Measurements from ENCODE around the gene GYS2.

GYS2 gene

DNA sequence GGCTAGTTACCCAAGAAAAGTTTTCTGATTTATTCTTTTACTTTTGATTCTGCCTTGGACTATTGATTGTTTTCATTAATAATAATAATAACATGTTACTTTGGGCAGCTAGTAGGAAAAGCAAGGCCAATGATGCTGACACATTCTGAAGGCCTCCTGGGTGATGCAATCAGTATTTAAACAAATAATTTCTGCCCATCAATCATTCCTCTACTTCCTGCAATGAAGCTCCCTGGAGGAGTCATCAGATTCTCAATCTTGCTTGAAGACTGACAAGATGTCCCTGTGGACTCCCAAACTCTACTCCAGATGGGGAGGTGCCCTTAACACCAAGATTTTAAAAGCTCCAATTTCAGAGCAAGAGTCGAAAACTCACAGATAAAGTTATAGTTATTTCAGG lies 78.6 kb downstream of the GYS2 start, which contains the start of gene SPX:
TSS of gene SPX (plus strand) at position 244 of the 400 bp plus-strand sequence. CDS start 177 bp downstream, outside the sequence.
- Mint-ChIP-seq H3K9me3 (peaks cover 10% of the 10 kb centered on the region), H3K4me3 (peak within 1 kb of the TSS; percentile 84), H3K27me3 (ENCODE audit: low read depth, poor library complexity) (peaks cover 22% of the 10 kb centered on the region), H3K4me1 (peaks cover 16% of the 10 kb centered on the region), H3K36me3 (ENCODE audit: low read depth) (no peaks in the 10 kb centered on the region), H3K27ac (peak within 1 kb of the TSS; percentile 2)
- TF ChIP-seq, protein P1, sequence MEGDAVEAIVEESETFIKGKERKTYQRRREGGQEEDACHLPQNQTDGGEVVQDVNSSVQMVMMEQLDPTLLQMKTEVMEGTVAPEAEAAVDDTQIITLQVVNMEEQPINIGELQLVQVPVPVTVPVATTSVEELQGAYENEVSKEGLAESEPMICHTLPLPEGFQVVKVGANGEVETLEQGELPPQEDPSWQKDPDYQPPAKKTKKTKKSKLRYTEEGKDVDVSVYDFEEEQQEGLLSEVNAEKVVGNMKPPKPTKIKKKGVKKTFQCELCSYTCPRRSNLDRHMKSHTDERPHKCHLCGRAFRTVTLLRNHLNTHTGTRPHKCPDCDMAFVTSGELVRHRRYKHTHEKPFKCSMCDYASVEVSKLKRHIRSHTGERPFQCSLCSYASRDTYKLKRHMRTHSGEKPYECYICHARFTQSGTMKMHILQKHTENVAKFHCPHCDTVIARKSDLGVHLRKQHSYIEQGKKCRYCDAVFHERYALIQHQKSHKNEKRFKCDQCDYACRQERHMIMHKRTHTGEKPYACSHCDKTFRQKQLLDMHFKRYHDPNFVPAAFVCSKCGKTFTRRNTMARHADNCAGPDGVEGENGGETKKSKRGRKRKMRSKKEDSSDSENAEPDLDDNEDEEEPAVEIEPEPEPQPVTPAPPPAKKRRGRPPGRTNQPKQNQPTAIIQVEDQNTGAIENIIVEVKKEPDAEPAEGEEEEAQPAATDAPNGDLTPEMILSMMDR (IDR thresholded peaks at IDR 0.05): no peak
- no peak for DNase-seq

DNA sequence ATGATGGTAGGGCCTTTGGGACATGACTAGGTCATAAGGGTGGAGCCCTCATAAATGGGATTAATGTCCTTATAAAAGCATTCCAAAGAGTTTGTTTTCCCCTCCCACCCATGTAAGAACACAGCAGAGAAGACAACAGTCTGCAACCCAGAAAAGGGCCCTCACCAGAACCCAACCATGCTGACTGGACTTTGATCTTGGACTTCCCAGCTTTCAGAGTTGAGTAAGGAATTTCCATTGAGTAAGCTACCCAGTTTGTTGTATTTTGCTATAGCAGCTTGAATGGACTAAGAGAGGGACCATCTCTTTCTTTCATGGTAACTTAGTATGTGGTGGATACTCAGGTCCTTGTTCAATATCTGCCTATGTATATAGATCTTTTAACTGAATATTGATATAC lies 81.5 kb downstream of the GYS2 start:
- H3K36me3 Mint-ChIP-seq (ENCODE audit: low read depth): no peaks in the 10 kb centered on the region

DNA sequence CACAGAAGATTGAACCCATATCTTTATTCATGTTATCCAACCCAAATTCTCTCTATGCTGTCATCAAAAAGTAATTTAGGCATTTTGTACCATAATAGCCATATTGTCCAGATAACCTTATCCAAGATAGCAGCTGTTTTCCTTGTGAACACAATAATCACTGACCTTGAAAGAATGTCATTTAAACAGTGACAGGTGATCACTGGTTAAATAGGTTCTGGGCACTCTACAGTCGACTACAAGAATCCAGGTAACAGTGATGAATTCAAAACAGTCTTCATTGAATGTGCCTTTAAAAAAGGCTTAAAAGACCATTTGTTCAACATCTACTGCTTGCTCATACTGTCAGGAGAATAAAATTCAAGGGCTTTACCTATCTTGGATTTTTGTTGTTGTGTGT lies 83.1 kb downstream of the GYS2 start:
- Mint-ChIP-seq H3K4me3 (no peak overlapping the region), H3K27me3 (ENCODE audit: low read depth, poor library complexity) (no peaks in the 10 kb centered on the region), H3K9me3 (peaks cover 10% of the 10 kb centered on the region), H3K27ac (no peak overlapping the region), H3K4me1 (peaks cover 5% of the 10 kb centered on the region), H3K36me3 (ENCODE audit: low read depth) (no peaks in the 10 kb centered on the region)
- DNase-seq: no peak
- TF ChIP-seq, protein P1 (IDR thresholded peaks at IDR 0.05): no peak

More for the DNA sequence above, 81.5 kb downstream of the GYS2 start:
- H3K9me3 Mint-ChIP-seq: peaks cover 10% of the 10 kb centered on the region
- DNase-seq: no peak
- H3K27me3 Mint-ChIP-seq (ENCODE audit: low read depth, poor library complexity): peaks cover 7% of the 10 kb centered on the region
- TF ChIP-seq, protein P1 (IDR thresholded peaks at IDR 0.05): no peak
- H3K4me3 Mint-ChIP-seq: no peak overlapping the region
- H3K27ac Mint-ChIP-seq: no peak overlapping the region
- peaks cover 12% of the 10 kb centered on the region for H3K4me1 Mint-ChIP-seq

DNA sequence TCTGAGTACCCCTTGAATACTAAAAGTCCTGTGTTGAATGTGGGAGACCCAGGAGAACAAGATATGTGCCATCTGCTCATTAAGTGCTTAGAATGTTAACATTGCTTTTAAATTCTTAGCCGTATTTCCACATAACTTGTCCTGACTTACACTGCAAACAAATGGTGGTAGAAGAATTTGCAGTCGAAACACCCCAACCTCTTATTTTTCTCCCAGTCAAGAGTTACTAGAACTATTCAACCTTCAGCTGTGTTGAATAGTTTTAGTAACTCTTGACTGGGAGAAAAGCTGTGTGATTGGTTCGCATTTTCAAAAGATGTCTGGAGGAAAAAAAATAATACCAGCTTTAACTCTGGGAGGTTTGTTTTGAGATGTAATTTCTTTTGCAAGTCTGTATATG lies 86.2 kb downstream of the GYS2 start:
- TF ChIP-seq, protein P1 (IDR thresholded peaks at IDR 0.05): no peak
- Mint-ChIP-seq H3K4me3 (no peak overlapping the region), H3K27me3 (ENCODE audit: low read depth, poor library complexity) (no peaks in the 10 kb centered on the region), H3K36me3 (ENCODE audit: low read depth) (peaks cover 6% of the 10 kb centered on the region), H3K27ac (no peak overlapping the region), H3K9me3 (no peaks in the 10 kb centered on the region), H3K4me1 (no peaks in the 10 kb centered on the region)
- no peak for DNase-seq

DNA sequence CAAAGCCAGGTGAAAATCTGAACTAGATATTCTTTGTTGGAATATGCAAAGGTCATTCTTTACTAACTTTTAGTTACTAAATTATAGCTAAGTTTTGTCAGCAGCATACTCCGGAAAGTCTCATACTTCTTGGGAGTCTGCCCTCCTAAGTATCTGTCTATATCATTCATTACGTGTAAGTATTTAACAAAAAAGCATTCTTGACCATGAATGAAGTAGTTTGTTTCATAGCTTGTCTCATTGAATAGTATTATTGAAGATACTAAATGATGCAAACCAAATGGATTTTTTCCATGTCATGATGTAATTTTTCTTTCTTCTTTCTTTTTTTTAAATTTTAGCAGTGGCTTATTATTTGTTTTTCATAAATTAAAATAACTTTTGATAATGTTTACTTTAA lies 88.4 kb downstream of the GYS2 start:
- no peak overlapping the region for H3K27ac Mint-ChIP-seq
- no peaks in the 10 kb centered on the region for H3K27me3 Mint-ChIP-seq (ENCODE audit: low read depth, poor library complexity)
- no peak overlapping the region for H3K4me3 Mint-ChIP-seq
- no peaks in the 10 kb centered on the region for H3K9me3 Mint-ChIP-seq
- peaks cover 8% of the 10 kb centered on the region for H3K36me3 Mint-ChIP-seq (ENCODE audit: low read depth)
- H3K4me1 Mint-ChIP-seq: peaks cover 7% of the 10 kb centered on the region
- TF ChIP-seq, protein P1 (IDR thresholded peaks at IDR 0.05): no peak
- no peak for DNase-seq

DNA sequence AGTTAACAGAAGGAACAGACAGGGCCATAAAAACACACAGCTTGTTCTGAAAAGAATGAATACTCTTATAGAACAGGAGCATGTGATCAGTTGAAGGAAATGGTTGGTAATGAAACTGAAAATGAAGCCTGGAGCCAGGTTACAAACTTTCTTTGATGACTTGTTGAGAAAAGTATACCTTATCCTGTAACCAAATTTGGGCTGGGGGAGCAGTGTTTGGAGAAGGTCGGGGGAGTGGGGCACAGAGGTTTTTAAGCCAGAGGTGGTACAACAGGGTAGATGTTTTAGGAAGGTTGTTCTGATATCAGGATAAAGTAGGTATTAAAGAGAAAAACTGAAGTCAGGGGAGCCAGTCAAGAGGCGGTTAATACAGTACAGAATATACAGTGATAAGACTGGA lies 94.9 kb downstream of the GYS2 start:
- Mint-ChIP-seq H3K4me1 (peaks cover 24% of the 10 kb centered on the region), H3K27me3 (ENCODE audit: low read depth, poor library complexity) (no peaks in the 10 kb centered on the region), H3K36me3 (ENCODE audit: low read depth) (peaks cover 26% of the 10 kb centered on the region), H3K4me3 (no peak overlapping the region), H3K9me3 (no peaks in the 10 kb centered on the region), H3K27ac (no peak overlapping the region)
- DNase-seq: no peak
- TF ChIP-seq, protein P1 (IDR thresholded peaks at IDR 0.05): no peak
